Fibroblast of pulmonary artery (primary cell): Measurements from ENCODE around the gene ACSF3.

Experiments used
- DNase-seq: peaks from one replicate; pipeline ENCODE4 v3.0.0-alpha.2; 2010; ENCODE audit warnings: low read depth
- H3K4me3 ChIP-seq: replicated peaks from 2 replicates; pipeline ENCODE4 v1.5.1; 2011; ENCODE audit warnings: low read depth, mild to moderate bottlenecking, control low read depth, low read length, moderate library complexity
- CTCF ChIP-seq: IDR thresholded peaks from 2 replicates; pipeline ENCODE4 v1.5.1; 2011; ENCODE audit warnings: mild to moderate bottlenecking, control low read depth, low read length, inconsistent platforms; ENCODE audit errors: missing control alignments

The ACSF3 gene

GRCh38 chr16:89138843-89139520 lies 45.3 kb downstream of the ACSF3 start:
- no peak for DNase-seq
- H3K4me3 ChIP-seq: no peak overlapping the region
- no peak for TF ChIP-seq CTCF

- no peak overlapping the region for H3K4me3 ChIP-seq
- no peak for TF ChIP-seq CTCF
- no peak for DNase-seq
These were observed 46.3 kb downstream of the ACSF3 start for GRCh38 chr16:89139907-89140361.

GRCh38 chr16:89140401-89140800 lies 46.7 kb downstream of the ACSF3 start:
- DNase-seq: no peak
- H3K4me3 ChIP-seq: no peak overlapping the region
- no peak for TF ChIP-seq CTCF

- TF ChIP-seq CTCF: no peak
- no peak for DNase-seq
These were observed 47.6 kb downstream of the ACSF3 start for GRCh38 chr16:89140981-89141883.

GRCh38 chr16:89141884-89142267 lies 48.2 kb downstream of the ACSF3 start:
- no peak for DNase-seq
- no peak overlapping the region for H3K4me3 ChIP-seq
- TF ChIP-seq CTCF: no peak

More at GRCh38 chr16:89140981-89141883, 47.6 kb downstream of the ACSF3 start:
- H3K4me3 ChIP-seq: no peak overlapping the region

GRCh38 chr16:89142474-89143195 lies 49.0 kb downstream of the ACSF3 start:
- TF ChIP-seq CTCF: no peak
- DNase-seq: peak; percentile 16
- no peak overlapping the region for H3K4me3 ChIP-seq
